Muscle of leg (tissue), 11 donors: Measurements from ENCODE around the gene AKT1S1. TPM values are rescaled to one million over a fixed set of nuclear protein-coding genes. Genes with fewer than 3 reads are reported as not detected.

Experiments used
- DNase-seq: peaks from one replicate; pipeline ENCODE4 v3.0.0; 2013
- H3K27ac ChIP-seq: one replicate; pipeline ENCODE4 v1.5.1; 2013; ENCODE audit warnings: mild to moderate bottlenecking, low read length, control low read depth
- H3K27me3 ChIP-seq: one replicate; pipeline ENCODE4 v1.6.1; 2013; ENCODE audit warnings: low read length; ENCODE audit not compliant: control insufficient read depth, insufficient read depth
- H3K36me3 ChIP-seq: one replicate; pipeline ENCODE4 v1.6.1; 2013; ENCODE audit warnings: low read length; ENCODE audit not compliant: control insufficient read depth, insufficient read depth
- H3K4me1 ChIP-seq: one replicate; pipeline ENCODE4 v1.6.1; 2013; ENCODE audit warnings: low read length; ENCODE audit not compliant: control insufficient read depth, insufficient read depth
- H3K4me3 ChIP-seq: one replicate; pipeline ENCODE4 v1.5.1; 2013; ENCODE audit warnings: low read length, control low read depth
- H3K9me3 ChIP-seq: replicated peaks from 2 replicates; pipeline ENCODE4 v1.6.1; 2013; ENCODE audit warnings: low read depth, low read length; ENCODE audit not compliant: control insufficient read depth
- WGBS: methylation state at CpG from one replicate; pipeline ENCODE4 v1.1.5; 2013; ENCODE audit warnings: missing lambda C conversion rate; ENCODE audit not compliant: insufficient coverage; 5-methylcytosine and 5-hydroxymethylcytosine counted together
- polyA plus RNA-seq, 8 donors: library from polyadenylated mRNA; unstranded; fragments of 120-200 nt; gene quantifications; one replicate each; pipeline versions ENCODE4 v1.2.1 to v1.2.3, GENCODE V29; 2013; ENCODE audit warnings: inconsistent platforms in 1 of 8, low replicate concordance in 1 of 8; ENCODE audit not compliant: insufficient read length in 8 of 8, insufficient read depth in 1 of 8
- total RNA-seq: library from RNA; stranded (reverse); fragments of 120-200 nt; gene quantifications from one replicate; pipeline ENCODE4 v1.2.4, GENCODE V29; 2013

The AKT1S1 gene
- total and polyA plus RNA-seq, 9 donors = 6.7 to 42.3 (median 40.1) TPM

DNA sequence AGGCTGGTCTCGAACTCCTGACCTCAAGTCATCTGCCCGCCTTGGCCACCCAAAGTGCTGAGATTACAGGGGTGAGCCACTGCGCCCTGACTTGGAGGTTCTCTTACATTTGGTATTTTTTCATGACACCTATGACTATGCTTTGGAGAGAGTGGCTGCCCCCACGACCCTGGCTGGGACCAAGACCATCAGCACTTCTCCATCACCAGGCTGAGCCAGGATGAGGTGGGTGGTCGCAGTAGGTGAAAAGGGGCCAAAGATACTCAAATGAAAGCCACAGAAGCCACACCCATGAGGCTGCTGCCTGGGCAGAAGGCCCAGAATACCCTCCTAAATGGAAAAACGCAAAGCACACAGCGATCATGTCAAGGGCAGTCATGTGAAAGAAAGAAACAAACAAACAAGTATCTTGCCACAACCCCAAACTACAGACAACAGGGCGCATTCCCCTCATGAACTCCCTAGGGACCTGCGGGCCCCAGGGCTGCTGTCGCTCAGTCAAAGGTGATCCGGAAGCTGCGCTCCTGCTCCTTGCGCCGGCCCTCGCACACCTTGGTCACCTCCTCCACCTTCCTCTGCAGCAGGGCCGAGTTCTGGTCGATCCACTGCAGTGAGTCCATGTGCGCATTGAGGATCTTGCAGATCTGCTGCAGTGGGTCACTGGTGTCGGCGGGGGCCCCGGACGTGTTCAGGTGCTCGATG lies 30.7 kb upstream of the AKT1S1 start:
- Histone ChIP-seq H3K36me3 (peaks cover 50% of the 10 kb centered on the region), H3K4me1 (peaks cover 17% of the 10 kb centered on the region), H3K9me3 (no peaks in the 10 kb centered on the region), H3K4me3 (no peak overlapping the region), H3K27ac (no peak overlapping the region), H3K27me3 (no peaks in the 10 kb centered on the region)
- WGBS = 90% methylated on average over 19 of the region's 23 CpGs
- no peak for DNase-seq

DNA sequence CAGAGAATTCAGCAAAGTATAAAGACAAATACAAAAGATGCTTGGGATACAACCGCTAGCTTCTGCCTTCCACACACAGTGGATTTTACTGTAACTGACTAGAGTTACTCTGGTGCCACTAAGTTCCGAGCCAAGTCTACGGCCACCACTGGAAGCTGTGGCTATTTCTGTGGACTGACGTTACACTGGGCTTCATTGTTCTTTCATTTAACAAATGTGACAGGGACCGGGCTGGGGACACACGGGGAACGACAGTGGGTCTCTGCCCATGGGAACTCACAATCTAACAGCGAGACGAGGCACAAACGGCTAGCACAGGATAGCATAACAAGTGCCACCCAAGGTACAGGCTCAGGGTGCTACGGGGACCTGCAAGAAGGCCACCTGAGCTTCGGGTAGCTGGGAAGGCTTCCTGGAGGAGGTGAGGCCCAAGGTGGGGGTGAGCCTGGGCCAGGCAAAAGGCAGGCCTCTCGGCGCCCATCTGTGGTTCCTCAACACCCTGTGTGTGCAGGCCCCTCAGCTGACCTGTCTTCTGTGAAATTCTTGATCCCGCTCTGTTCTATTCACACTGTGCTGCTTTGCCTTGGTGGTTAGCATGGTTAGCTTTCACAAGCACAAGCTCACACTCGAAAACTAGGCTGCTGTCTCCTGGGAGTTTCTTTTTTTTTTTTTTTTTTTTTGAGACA lies 29.9 kb upstream of the AKT1S1 start:
- WGBS = 91% methylated on average over 12 of the region's 16 CpGs
- no peak for DNase-seq

DNA sequence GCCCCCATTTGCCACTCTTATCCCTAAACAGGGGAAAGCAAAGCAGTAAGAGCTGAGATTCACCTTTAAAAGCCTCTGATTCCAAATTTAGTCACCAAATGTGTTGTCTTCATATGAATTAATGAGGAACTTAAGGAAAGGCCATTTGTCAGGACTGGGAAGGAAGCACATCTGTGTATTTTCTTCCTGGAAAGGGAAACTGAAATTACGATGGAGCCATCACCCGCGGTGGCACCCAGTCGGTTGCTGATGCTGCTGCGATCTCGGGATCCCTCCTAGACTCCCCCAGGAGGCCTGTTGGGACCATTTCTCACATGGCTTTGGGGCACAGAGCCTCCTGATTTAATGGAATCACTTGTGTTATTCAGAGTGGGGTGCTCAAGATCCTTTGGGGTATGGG lies 27.0 kb upstream of the AKT1S1 start:
- Histone ChIP-seq H3K4me1 (no peaks in the 10 kb centered on the region), H3K27ac (no peak overlapping the region), H3K36me3 (peaks cover 28% of the 10 kb centered on the region), H3K27me3 (no peaks in the 10 kb centered on the region), H3K9me3 (no peaks in the 10 kb centered on the region), H3K4me3 (no peak overlapping the region)
- WGBS = no CpG with 5 or more reads among the region's 6 CpGs
- no peak for DNase-seq

More for the DNA sequence above, 29.9 kb upstream of the AKT1S1 start:
- Histone ChIP-seq H3K4me1 (peaks cover 17% of the 10 kb centered on the region), H3K9me3 (no peaks in the 10 kb centered on the region), H3K36me3 (peaks cover 45% of the 10 kb centered on the region), H3K27ac (no peak overlapping the region), H3K27me3 (no peaks in the 10 kb centered on the region), H3K4me3 (no peak overlapping the region)

DNA sequence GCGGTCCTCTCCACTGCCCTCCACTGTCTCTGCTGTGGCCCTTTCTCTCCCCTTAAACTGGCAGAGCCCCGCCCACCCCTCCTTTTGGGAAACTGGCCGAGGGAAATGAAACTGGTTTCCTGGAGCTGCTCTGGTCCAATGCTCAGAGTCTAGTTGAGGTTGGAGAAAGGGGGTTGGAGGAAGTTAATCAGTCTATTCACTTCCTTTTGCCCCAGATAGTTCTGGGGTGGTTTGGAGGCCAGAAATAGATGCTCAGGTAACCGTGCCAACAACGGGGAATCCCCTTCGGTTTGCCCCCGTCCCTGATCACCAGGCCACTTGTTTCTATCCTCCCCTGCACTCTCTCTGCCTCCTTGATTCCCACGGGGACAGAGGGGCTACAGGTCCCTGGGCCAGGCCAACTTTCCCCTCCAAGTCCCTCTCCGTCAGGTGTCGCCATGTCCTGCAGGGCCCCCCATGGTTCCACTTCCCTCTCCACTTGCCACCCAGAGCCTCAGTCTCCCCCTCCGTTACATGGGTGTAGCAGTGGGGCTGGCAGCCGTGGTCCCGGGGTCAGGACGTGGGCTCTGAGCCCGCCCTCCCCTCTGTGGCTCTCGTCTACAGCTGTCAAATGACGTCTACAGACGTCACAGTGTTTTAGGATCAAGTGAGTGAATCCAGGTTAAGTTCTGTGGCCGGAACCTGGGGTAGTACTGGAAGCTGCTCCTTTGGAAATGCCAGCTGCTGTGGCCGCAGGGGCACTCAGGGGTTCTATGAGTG lies 19.9 kb upstream of the AKT1S1 start, which contains the start of gene IL4I1:
IL4I1 (minus strand) TSS at position 25 of the 759 bp plus-strand sequence. CDS start 727 bp downstream, outside the sequence.
- no peak within 1 kb of the TSS for H3K4me3 ChIP-seq
- H3K4me1 ChIP-seq = peaks cover 7% of the 10 kb centered on the region
- H3K36me3 ChIP-seq = no peaks in the 10 kb centered on the region
- peak within 1 kb of the TSS; percentile 52 for H3K27ac ChIP-seq
- peak; percentile 66 for DNase-seq
- no peaks in the 10 kb centered on the region for H3K9me3 ChIP-seq
- peaks cover 17% of the 10 kb centered on the region for H3K27me3 ChIP-seq
- WGBS = 37% methylated on average over 16 of the region's 20 CpGs

DNA sequence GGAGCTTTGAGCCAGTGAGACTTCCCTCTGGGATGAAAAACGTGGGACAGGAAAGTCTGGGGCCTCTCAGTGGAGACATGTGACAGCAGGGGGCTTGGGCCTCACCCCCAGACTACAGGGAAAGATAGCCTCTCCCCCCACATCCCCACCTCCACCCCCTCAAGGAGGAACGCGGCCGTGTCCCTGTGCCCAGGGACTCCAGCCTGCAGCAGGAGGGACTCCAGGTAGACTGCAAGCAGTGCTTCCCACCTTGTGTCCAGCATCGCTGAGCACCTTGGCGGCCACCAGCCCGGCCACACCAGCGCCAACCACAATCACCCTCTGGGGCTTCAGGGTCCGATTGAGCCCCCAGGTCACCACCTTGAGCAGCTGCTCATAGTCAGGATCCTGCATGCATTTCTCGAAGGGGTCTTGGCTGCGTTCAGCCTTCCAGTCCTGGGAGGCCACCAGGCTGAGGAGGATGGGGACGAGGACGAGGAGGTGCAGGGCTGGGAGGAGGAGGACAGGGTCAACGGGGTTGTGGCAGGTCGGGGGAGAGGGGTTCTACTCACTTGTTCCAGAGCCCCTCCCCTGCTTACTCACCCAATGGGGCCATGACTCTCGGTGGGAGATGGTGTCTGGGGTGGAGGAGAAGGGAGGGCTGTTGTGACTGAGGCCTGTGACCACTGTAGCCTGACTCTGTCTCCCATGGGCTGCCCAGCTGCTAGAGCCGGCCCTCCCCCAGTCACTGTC lies 18.6 kb upstream of the AKT1S1 start:
- Histone ChIP-seq H3K9me3 (no peaks in the 10 kb centered on the region), H3K27me3 (peaks cover 17% of the 10 kb centered on the region), H3K4me1 (peaks cover 12% of the 10 kb centered on the region), H3K36me3 (no peaks in the 10 kb centered on the region), H3K4me3 (no peak overlapping the region), H3K27ac (no peak overlapping the region)
- DNase-seq = no peak
- WGBS = 77% methylated on average over 5 of the region's 17 CpGs

DNA sequence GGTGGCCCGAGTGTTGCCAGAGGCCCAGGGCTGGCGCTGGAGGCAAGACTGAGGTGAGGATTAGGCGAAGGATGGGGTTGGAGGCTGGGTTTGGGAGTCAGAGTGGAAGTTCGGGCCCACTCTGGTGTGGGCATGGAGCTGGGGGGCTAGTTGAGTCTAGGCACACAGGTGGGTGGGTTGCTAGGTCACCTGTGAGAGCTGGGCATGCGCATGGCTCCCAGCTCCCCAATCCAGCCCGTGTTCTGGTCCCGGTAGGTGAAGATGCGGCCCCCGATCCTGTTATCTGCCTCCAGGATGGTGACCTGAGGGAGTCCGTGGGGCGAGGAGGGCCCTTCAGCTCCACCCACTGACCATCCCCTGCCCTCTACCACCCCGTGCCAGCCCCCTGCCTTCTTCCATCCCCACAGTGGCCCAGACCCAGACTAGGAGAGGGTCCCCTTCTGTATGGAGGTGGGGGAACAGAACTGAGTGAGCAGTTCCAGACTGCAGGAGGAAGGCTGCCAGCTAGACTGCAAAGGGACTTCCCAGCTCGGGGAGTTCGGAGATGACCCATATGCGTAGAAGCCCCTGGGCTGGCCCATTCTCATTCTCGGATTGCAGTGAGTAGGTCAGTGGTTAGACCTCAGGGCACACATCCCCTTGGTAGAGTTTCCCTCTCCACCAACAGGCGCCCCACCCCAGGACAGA lies 17.9 kb upstream of the AKT1S1 start:
- Histone ChIP-seq H3K36me3 (no peaks in the 10 kb centered on the region), H3K4me3 (no peak overlapping the region), H3K27ac (no peak overlapping the region), H3K4me1 (peaks cover 16% of the 10 kb centered on the region), H3K27me3 (peaks cover 18% of the 10 kb centered on the region), H3K9me3 (no peaks in the 10 kb centered on the region)
- WGBS = 85% methylated on average over 9 of the region's 17 CpGs
- no peak for DNase-seq

DNA sequence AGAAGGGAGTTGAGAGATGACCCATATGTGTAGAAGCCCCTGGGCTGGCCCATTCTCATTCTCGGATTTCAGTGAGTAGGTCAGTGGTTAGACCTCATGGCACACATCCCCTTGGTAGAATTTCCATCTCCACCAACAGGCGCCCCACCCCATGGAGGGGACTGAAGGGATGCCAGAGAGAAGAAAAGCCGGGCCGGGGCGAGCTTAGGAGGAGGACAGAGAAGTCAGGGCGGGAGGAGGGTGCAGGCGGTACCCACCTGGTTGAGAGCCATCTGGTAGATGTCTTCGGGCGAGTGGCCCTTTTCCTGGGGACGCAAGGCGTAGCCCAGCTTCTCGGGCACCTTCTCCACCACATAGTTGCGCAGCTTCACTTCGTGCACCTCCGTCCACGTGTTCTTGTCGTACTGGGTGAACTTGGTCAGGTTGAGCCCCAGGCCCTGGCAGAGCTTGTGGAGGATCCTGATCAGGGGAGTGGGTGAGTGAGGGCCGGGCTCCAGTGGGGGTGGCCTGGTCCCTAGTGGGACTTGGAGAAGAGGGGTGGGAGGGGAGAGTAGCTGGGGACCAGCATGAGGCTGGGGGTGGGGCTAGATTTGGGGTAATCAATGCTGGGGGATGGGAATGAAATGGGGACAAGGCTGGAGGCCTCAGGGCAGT lies 17.0 kb upstream of the AKT1S1 start:
- no peak overlapping the region for H3K27ac ChIP-seq
- H3K9me3 ChIP-seq = no peaks in the 10 kb centered on the region
- H3K4me1 ChIP-seq = peaks cover 21% of the 10 kb centered on the region
- peaks cover 24% of the 10 kb centered on the region for H3K27me3 ChIP-seq
- no peak overlapping the region for H3K4me3 ChIP-seq
- H3K36me3 ChIP-seq = no peaks in the 10 kb centered on the region
- WGBS = 90% methylated on average over 8 of the region's 18 CpGs
- no peak for DNase-seq

DNA sequence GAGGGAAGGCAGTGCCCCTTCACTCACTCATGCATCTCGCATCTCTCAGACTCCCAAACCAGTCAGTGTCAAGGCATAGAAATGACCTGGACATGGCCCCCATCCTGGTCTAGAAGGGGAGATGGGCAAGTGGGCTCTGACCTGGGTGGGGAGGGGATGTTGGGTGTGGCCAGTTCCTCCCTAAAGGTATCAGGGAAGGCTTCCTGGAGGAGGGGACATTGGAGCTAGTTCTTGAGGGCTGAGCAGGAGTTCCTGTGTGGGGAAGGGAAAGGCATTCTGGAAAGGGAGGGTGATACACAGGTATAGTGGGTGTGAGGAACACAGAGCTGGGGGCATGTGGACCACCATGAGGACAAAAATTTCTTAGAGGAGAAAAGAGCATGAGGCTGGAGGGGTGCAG lies 15.6 kb upstream of the AKT1S1 start:
- Histone ChIP-seq H3K36me3 (peaks cover 5% of the 10 kb centered on the region), H3K27me3 (peaks cover 24% of the 10 kb centered on the region), H3K4me1 (peaks cover 22% of the 10 kb centered on the region), H3K9me3 (no peaks in the 10 kb centered on the region), H3K27ac (no peak overlapping the region), H3K4me3 (no peak overlapping the region)
- DNase-seq = no peak
- WGBS = no CpG with 5 or more reads among the region's 1 CpG

DNA sequence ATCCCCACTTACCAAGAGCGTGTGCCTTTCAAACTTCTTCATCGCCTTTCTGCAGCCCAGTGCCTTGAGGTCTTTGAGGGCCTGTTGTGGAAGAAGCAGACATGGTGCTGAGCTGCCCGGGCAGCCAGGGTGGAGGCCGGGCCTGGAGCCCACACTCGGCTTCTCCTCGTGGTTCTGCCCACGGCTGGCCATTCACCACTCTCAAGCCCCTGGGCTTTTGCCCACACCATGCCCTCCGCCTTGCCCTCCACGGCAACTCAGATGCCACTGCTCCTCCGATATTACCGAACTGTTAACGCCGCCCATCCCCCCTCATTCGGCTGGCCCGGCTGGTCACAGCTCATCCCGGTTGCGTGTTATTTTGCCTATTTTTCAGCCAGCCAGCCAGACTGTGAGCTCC lies 14.2 kb upstream of the AKT1S1 start:
- Histone ChIP-seq H3K27me3 (peaks cover 20% of the 10 kb centered on the region), H3K27ac (no peak overlapping the region), H3K4me3 (no peak overlapping the region), H3K9me3 (no peaks in the 10 kb centered on the region), H3K36me3 (peaks cover 8% of the 10 kb centered on the region), H3K4me1 (peaks cover 20% of the 10 kb centered on the region)
- no peak for DNase-seq
- WGBS = 73% methylated on average over 17 of the region's 17 CpGs
